Measurements from ENCODE around the gene B4GALT2.

- TF ChIP-seq POLR2A (IDR thresholded peaks at IDR 0.05; ENCODE audit: control extremely low read depth in 1 of 2, low read depth in 2 of 2, low read length in 2 of 2) (no peak), SAP30 (IDR thresholded peaks at IDR 0.05; ENCODE audit: insufficient read depth, insufficient replicate concordance, low read length) (no peak), EP300 (IDR thresholded peaks at IDR 0.05; ENCODE audit: borderline replicate concordance in 1 of 2, low read depth in 2 of 2, low read length in 2 of 2) (no peak), SRF (IDR thresholded peaks at IDR 0.05; ENCODE audit: low read depth, low read length) (no peak), EZH2 (IDR thresholded peaks at IDR 0.05; ENCODE audit: low read depth, low read length, severe bottlenecking) (no peak), RAD21 (IDR thresholded peaks at IDR 0.05 in 1 of 2, conservative IDR thresholded peaks at IDR 0.05 in 1 of 2; ENCODE audit: low read depth in 2 of 2, low read length in 2 of 2) (no peak), SUZ12 (IDR thresholded peaks at IDR 0.05; ENCODE audit: low read length) (no peak), BRCA1 (IDR thresholded peaks at IDR 0.05; ENCODE audit: low read depth, low read length) (no peak), SP1 (IDR thresholded peaks at IDR 0.05; ENCODE audit: low read depth, low read length) (no peak), TBP (IDR thresholded peaks at IDR 0.05; ENCODE audit: low read depth, low read length) (no peak), SIN3A (conservative IDR thresholded peaks at IDR 0.05 in 1 of 2, IDR thresholded peaks at IDR 0.05 in 1 of 2; ENCODE audit: low read depth in 1 of 2, low read length in 2 of 2) (no peak), PHF8 (conservative IDR thresholded peaks at IDR 0.05; ENCODE audit: low read depth, low read length) (no peak)
- TF ChIP-seq, protein P1, sequence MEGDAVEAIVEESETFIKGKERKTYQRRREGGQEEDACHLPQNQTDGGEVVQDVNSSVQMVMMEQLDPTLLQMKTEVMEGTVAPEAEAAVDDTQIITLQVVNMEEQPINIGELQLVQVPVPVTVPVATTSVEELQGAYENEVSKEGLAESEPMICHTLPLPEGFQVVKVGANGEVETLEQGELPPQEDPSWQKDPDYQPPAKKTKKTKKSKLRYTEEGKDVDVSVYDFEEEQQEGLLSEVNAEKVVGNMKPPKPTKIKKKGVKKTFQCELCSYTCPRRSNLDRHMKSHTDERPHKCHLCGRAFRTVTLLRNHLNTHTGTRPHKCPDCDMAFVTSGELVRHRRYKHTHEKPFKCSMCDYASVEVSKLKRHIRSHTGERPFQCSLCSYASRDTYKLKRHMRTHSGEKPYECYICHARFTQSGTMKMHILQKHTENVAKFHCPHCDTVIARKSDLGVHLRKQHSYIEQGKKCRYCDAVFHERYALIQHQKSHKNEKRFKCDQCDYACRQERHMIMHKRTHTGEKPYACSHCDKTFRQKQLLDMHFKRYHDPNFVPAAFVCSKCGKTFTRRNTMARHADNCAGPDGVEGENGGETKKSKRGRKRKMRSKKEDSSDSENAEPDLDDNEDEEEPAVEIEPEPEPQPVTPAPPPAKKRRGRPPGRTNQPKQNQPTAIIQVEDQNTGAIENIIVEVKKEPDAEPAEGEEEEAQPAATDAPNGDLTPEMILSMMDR (IDR thresholded peaks at IDR 0.05; ENCODE audit: control extremely low read depth in 1 of 3, insufficient read depth in 1 of 3, low read depth in 1 of 3, low read length in 3 of 3) = peak in 2 of 3 experiments; percentile 10 to 15; a peak in 1 of 4 replicates
- TF ChIP-seq, protein P2, sequence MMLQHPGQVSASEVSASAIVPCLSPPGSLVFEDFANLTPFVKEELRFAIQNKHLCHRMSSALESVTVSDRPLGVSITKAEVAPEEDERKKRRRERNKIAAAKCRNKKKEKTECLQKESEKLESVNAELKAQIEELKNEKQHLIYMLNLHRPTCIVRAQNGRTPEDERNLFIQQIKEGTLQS (IDR thresholded peaks at IDR 0.05; ENCODE audit: insufficient read depth, low read depth, low read length) = no peak
Observed at GRCh38 chr1:44010935-44011471, 32.0 kb downstream of the B4GALT2 start.

Data from H1 (cell line).